ENCODE data around the gene DLG2. TPM values are rescaled to one million over a fixed set of nuclear protein-coding genes. Genes with fewer than 3 reads are reported as not detected.
"Not testable (repeated sequence)": the region's sequence is repeated elsewhere in the genome, so short reads cannot be mapped to it uniquely, and the experiment has no call there.

DLG2 gene
- total RNA-seq, 1 experiment from 2014 or later, result 0.72 TPM

DNA sequence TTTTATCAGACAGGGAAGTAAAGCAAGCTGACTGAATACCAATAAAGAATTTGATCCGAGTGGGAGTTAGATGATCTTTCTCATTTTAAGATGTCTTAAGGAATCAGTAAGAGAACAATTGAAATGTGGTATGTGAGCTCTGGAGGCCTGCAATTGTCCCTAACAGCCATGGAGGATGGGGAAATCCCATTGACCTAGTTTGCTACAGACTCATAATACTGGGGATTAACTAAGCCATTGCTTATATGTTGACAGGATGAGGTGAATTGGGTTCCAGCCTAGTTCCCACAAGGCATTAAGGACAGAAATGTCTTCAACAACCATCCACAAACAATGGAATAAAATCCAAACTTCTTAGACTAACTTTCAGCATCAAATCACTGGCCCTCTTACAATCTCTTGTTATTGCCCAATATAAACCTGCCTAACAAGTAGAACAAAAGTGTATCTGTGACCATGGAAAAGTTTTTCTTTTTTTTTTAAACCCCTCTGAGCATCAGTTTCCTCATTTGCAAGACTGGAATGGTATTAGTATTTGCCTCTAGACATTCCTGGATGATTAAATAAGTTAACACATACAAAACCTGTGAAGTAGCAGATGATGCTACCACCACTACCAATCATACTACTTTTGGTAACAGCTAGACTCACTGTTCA, 773.2 kb downstream of the DLG2 start:
- no peak for DNase-seq (ENCODE audit: low spot score)

DNA sequence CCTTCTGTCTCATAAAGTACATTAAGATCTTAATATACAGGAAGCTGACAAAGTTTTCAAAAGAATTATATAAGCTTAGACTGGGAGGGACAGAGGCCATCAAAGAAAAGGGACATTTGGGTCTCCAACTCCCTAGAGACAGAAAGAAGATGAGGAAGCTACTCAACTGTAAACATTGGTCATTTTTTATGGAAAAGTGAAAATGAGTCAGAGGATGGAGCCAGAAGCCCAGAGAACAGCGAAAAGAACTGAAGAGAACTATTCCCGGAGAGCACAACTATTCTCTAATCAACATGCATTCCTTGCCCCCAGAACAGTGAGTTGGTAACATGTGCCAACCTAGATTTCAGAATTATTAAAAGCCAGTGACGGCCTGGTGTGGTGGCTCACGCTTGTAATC, 779.3 kb downstream of the DLG2 start:
- no peak for DNase-seq (ENCODE audit: low spot score)

DNA sequence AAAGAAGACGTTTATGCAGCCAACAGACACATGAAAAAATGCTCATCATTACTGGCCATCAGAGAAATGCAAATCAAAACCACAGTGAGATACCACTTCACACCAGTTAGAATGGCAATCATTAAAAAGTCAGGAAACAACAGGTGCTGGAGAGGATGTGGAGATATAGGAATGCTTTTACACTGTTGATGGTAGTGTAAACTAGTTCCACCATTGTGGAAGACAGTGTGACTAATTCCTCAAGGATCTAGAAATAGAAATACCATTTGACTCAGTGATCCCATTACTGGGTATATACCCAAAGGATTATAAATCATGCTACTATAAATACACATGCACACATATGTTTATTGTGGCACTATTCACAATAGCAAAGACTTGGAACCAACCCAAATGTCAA, 786.9 kb downstream of the DLG2 start:
- not testable (repeated sequence) for DNase-seq (ENCODE audit: low spot score)

DNA sequence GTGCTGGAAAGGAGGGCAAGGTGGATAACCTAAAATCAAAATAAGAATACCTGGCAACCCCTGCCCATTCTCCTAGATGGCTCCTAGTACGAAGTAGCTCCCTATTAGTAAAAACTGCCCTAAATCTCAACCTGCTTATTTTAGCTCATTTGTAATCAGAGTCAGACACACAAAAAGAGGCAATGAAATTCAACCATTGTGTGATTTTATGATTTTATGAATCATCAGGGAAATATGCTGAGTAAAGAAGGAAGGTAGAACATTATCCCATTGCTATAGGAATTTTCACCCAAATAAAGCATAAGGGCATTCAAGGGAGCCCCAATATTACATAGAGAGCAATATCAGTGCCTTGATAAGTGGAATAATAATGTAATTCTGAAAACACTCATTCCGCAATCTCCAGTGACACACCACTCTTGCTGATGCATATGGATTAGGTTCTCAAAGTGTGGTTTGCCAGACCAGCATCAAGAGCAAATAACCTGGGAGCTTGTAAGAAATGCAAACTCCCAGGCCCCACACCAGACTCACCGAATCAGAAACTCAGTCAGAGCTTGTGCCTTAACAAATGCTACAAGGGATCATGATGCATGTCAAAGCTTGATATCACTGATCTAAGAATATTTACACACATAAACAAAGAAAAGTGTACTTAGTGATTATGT, 789.6 kb downstream of the DLG2 start:
- DNase-seq (ENCODE audit: low spot score), result no peak

GRCh38 chr11:84836371-84836770, 790.8 kb downstream of the DLG2 start:
- DNase-seq (ENCODE audit: low spot score), result no peak

GRCh38 chr11:84833488-84834088, 793.6 kb downstream of the DLG2 start:
- DNase-seq (ENCODE audit: low spot score), result no peak

DNA sequence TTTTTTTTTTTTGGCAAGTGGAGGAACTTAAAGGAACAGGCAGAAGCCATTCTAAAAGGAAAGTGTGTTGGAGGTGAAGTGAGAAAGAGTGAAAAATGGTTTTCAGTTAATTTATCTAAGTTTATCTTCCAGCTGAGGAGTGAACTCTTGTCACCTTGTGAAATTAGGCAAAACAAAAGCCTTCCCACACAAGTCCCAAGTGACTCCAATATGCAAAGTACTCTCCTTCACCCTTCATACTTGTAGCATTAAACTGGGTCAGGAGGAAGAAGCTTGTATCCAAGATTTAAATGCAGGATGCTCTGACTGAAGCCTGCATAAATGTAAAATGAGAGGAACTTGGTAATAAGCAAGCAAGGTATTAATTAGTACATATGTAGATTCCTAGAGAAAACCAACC, 796.8 kb downstream of the DLG2 start:
- DNase-seq (ENCODE audit: low spot score), result no peak

DNA sequence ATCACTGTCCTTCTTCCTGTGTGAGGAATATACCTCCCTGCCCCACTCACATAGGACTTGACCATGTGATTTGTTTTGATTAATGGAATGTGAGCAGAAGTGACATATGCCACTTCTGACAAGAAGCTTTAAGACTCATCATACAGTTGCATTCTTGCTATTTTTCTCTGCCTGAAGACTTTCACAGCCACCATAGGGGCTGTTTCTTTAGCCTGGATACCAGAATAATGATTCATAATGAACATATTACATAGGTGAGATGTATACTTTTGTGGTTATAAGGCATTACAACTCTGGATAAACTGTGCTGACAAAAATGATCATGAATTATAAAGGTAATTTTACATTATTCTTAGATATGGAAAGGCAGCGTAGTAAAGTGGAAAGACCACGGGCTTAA, 798.0 kb downstream of the DLG2 start:
- DNase-seq (ENCODE audit: low spot score), result no peak

DNA sequence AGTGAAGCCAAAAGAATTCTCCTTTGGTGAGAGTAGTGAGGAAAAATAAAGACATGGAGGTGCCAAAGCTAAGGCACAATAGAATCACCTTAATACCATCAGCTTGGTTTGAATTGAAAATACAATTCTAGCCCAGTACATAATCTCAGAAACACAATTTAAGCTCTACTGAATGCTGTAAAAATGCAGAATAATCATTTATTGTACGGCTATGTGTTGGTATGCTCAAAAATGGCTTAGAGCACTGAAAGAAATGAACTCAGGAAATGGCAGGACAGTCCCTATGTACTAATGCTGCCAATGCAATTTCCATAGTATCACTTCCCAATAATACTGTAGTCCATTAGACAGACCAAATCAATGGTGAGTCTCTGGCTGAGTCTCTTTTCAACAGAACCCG, 798.5 kb downstream of the DLG2 start:
- no peak for DNase-seq (ENCODE audit: low spot score)

DNA sequence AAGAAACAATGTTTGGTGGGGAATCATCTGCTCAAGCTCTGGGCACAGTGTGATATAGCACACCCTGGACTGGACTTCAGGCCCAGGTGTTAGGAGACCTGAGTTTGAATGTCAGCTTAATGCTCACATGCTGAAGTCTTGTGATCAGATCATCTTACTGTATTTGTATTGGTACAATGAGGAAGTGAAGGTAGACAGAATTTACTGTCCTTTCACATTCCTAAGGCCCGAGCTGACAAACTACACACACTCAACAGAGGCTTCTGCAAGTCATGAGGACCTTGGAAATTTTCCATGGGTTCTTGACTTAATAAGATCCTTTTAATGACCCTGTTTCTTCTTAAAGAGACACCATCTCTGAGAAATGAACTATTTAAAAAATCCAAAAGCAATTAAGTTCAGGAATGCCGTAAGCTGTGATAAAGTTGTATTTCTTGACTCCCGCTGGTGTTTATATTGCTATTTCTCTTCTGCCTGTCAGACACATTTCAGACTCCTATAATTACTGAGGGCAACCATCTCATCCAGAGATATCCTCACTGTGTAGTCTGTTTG, 802.0 kb downstream of the DLG2 start:
- DNase-seq (ENCODE audit: low spot score), result peak; percentile 8

DNA sequence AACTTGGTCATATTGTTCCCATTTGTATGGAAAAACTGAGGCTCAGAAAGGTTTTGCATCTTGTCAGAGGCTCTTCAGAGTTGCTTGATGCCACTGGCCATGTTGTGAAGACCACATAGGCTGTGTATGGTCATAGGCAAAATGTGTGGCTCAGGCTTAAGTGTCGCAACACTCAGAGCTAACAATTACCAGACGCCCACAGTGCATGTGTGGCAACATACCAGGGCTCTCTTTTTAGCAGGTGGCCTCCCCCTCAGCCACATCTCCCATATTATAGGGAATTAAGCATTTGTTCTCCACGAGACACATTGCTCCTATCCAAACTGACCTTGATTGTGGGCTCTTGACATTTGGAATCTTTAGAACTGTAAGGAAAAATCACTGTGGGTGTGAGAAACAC, 802.5 kb downstream of the DLG2 start:
- DNase-seq (ENCODE audit: low spot score), result no peak

DNA sequence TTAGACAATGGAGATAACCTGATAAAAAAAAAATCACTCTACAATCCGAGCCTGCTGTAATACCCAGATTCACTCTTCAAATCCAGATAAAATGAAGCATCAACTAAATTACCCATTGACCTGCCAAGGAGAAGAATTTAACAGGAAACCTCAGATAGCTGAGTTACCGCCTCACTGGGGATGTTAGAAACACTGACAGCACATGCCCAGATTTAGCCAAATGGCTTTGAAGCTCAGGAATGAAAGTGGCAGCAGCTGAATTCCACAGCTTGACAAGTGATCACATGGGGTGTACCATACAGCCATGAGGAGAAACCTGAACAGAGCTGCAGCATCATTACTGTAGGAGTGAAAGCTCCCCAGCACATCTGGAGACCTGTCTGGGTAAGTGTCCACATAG, 807.6 kb downstream of the DLG2 start:
- peak; percentile 4 for DNase-seq (ENCODE audit: low spot score)

DNA sequence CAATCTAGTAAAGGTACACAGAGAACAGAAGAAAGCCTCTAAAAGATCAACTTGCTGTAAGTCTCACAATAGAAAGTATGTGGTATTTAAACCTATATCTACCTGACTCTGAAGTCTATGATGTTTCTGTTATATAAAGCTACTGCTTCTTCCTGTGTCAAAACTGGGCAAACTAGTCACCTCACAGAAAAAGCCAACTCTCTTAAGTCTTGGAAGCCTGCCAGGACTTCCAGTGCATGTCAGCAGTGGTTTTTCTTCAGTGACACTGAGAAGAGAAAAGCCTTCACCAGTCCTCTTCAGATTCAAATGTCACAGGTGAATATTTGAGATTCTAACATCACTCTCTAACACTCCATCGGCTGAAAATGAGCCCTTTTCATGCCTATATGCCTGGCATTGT, 808.0 kb downstream of the DLG2 start:
- DNase-seq (ENCODE audit: low spot score), result no peak

DNA sequence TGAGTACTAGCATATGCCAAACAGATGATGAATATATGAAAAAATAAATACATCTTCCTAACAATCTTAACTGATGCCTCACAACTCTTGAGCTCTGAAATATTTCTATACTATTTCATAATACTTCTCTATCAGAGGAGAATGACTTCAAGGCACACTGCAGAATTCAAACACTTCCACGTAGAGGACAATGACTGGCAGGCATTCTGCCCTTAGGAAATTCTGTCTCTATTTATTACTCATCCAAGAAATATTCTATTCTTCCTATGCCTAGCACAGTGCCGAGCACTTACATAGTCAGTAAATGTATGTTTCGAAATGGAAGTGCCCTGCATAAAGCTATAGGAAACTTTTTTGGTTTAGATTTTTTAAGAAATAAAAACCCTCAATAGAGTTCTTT, 809.1 kb downstream of the DLG2 start:
- peak; percentile 35 for DNase-seq (ENCODE audit: low spot score)

DNA sequence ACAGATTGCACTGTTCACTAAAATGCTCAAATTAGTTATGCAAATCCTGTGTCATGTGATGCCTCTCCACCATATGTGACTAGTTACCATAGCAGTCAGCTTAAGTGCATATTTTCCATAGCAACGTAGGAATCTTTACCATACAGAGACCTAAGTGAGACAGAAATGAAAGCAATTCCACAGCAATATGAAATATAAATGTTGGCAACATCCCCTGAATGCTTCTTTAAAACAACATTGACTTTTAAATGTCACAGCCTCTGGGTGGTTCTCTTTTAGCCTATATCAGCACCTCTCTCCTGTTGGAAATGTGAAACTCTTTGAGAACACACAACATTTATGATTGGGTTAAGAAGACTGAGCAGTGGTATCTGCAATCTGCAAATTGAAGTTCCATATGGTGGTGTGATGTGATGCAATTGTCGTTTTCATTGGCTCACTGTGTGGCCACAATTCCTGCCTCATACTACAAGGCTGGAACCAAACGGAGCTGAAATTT, 814.6 kb downstream of the DLG2 start:
- DNase-seq (ENCODE audit: low spot score), result no peak

DNA sequence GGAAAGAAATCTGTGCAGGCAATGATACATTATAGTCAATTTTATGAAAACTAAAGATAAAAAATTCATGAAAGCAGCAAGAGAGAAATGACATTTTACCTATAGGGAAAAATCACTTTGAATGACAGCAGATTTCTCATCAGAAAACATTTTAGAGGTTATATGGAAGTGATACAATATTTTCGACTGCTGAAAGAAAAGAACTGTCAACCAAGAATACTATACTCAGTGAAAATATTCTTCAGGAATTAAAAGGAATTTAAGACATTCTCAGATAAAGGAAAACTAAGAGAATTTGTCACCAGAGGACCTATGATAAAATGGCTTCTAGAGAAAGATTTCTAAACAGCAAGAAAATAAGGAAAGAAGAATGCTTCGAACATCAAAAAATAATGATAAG, 820.8 kb downstream of the DLG2 start:
- DNase-seq (ENCODE audit: low spot score), result no peak

- no peak for DNase-seq (ENCODE audit: low spot score)
Observed at GRCh38 chr11:84804041-84804440, 823.1 kb downstream of the DLG2 start.

- peak; percentile 31 for DNase-seq (ENCODE audit: low spot score)
Observed at GRCh38 chr11:84800755-84801346, 826.3 kb downstream of the DLG2 start.

GRCh38 chr11:84799112-84799511, 828.0 kb downstream of the DLG2 start:
- no peak for DNase-seq (ENCODE audit: low spot score)

- no peak for DNase-seq (ENCODE audit: low spot score)
Observed at GRCh38 chr11:84795698-84796097, 831.4 kb downstream of the DLG2 start.

GRCh38 chr11:84794663-84795443, 832.3 kb downstream of the DLG2 start:
- no peak for DNase-seq (ENCODE audit: low spot score)

DNA sequence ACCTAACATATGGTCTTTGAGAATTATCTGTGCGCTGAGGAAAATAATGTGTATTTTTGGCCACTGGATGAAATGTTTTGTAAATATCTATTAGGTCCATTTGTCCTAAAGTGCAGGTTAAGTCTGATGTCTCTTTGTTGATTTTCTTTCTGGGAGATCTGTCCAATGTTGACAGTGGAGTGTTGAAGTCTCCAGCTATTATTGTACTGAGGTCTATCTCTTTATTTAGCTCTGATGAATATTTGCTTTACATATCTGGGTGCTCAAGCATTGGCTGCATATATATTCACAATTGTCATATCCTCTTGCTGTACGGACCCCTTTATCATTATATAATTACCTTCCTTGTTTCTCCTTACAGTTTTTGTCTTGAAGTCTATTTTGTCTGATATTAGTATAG, 833.8 kb downstream of the DLG2 start:
- DNase-seq (ENCODE audit: low spot score), result no peak

All from A172 (cell line).